ENCODE results near the gene TMEM185A.
"Not testable (repeated sequence)": the region's sequence is repeated elsewhere in the genome, so short reads cannot be mapped to it uniquely, and the experiment has no call there.

TMEM185A gene

GRCh38 chrX:149631234-149632165, at the start of gene TMEM185A:
Gene TMEM185A, minus strand, starts transcription at chrX:149631792. Its CDS starts 212 bp downstream, at chrX:149631580.
- peak; percentile 53 for DNase-seq

GRCh38 chrX:149681182-149681581, 49.6 kb upstream of the TMEM185A start:
- DNase-seq = no peak

- not testable (repeated sequence) for DNase-seq
Observed at GRCh38 chrX:149679164-149679678, 47.6 kb upstream of the TMEM185A start.

GRCh38 chrX:149675554-149675953, 44.0 kb upstream of the TMEM185A start:
- not testable (repeated sequence) for DNase-seq

- DNase-seq = not testable (repeated sequence)
Observed at GRCh38 chrX:149675088-149675487, 43.5 kb upstream of the TMEM185A start.

DNA sequence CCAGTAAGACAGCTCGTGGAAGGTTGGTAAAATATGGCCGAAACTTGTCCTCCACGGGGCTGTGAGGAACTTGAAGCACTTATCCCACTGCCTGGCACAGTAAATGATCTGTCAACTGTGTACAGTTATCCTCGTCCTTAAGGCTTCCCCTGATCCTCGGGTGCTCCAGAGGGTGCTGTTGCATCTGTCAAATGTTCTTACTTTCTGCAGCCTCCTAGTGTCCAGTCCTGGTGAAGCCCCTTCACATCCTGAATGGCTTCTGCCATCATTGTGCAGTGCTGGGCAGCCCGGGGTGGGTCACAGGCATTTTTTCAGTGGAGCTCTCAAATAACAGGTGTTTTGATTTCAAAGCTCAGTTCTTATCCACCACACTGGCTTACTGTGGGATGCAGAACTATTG, 29.0 kb upstream of the TMEM185A start:
- DNase-seq = not testable (repeated sequence)

- DNase-seq = not testable (repeated sequence)
Observed at GRCh38 chrX:149656260-149656884, 24.8 kb upstream of the TMEM185A start.

DNA sequence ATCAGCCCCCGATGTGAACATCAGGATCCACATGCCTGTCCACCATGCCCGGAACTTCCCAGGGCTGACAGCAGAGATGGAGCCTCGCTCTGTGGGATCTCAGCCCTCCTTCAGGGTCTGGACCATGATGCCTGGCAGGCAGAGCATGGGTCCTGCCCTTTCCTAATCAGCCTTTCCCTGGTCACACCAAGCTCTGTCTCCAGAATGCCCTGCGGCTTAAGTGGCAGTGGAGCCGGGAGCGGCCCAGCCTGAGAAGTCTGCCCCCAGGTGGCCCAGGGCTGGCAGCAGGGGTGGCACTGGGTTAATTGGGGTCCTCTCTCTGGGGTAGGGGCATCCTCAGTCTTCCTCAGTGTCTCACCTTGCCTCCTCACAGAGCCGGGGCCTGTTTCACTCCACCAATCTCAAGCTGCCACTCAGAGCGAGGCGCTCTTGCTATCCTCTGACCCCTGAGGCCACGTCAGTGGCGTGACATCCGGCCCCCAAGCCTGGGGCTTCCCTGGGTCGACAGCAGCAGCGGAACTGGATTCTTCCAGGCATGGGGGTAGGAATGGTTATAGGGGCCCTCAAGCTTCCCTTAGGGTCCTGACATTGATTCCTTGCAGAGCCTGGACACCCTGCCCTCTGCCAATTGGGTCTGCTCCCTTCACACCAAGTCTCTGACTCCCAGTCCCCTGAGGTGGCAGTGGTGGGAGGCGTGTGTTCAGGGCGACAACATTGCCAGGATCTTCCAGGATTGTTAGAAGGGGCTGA, 20.8 kb upstream of the TMEM185A start:
- no peak for DNase-seq

DNA sequence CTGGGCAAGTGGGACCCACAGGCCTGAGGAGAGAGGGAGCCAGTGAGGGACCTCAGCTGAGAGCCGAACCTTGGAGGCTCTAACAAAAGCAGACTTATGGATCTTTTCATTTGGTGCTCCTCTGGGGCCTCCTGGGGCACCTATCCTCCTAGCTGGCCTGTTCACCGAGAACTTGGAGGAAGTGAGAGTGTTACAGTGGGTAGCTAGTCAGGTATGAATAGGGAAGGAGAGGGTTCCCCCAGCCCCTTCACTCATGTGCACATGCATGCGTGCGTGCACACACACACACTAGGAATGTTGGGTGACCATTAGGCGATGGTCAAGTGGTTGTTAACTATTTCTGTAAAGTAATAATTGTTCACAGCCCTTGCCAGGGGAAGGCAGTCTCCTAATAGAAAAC, 18.6 kb upstream of the TMEM185A start:
- no peak for DNase-seq

- no peak for DNase-seq
Observed at GRCh38 chrX:149648932-149649331, 17.3 kb upstream of the TMEM185A start.

- DNase-seq = no peak
Observed at GRCh38 chrX:149647505-149647904, 15.9 kb upstream of the TMEM185A start.

GRCh38 chrX:149643496-149643895, 11.9 kb upstream of the TMEM185A start:
- DNase-seq = no peak

DNA sequence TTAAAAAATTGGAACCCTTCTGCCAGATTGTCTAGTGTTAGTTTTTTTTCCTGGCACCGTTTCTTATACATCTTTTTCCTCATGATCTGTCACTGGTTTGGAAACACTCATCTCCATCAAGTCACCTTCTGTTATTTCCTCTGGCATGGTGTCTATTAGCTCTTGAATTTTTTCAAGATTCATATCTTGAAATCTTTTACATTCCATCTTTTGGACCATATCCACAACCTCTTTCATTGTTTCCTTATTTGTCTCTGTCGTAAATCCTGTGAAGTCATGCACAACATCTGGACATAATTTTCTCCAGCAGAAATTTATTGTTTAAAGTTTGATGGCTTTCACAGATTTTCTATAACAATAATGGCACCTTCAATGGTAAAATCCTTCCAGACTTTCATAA, 10.2 kb upstream of the TMEM185A start:
- DNase-seq = peak; percentile 53

- no peak for DNase-seq
Observed at GRCh38 chrX:149641432-149641831, 9.8 kb upstream of the TMEM185A start.

DNA sequence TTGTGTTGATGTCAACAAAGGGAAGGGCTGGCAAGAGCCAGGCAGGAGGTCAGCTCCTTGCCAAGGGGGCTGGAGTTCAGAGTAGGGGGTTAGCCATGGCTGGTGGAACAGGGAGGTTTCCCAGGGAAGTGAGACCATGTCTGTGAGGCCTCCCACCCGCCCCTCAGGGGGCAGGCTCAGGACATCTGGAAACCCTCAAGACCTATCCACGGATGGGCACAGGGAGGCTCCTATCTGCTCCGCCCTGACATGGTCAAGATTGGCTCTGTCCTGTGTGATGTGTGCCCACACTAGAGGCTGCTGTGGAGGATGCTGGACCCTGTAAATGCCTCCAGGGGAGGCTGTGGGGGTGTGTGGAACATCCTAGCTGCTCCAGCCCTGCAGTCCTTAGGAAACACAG, 8.0 kb upstream of the TMEM185A start:
- DNase-seq = no peak

GRCh38 chrX:149638860-149639259, 7.3 kb upstream of the TMEM185A start:
- peak; percentile 44 for DNase-seq

- no peak for DNase-seq
Observed at GRCh38 chrX:149633511-149633910, 1.9 kb upstream of the TMEM185A start.

DNA sequence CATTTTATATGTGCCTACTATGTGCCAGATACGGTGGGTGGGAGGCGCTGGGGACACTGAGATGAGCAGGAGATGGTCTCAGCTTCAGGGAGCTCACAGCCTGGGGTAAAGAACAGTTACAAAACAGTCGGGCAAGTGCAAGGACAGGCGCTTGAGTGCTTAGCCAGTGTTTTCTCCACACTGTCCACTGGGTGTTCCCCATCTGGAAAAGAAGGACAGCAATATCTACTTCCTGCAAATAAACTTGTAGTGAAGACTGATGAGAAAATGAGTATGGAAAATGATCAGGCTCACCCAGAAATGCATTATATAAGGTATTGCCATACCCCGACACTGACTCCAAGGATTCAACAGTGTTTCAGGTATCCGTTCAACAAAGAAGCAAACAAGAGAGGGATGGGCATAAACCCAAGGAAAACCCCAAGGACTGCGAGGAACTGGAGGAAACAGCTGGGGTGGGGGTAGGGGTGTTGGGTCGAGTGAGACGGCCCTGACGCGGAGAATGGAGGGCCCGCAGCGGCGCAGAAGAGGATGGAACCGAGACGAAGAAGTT, 835 bp downstream of the TMEM185A start:
- peak; percentile 15 for DNase-seq

- DNase-seq = no peak
Observed at GRCh38 chrX:149629730-149630387, 1.7 kb downstream of the TMEM185A start.

DNA sequence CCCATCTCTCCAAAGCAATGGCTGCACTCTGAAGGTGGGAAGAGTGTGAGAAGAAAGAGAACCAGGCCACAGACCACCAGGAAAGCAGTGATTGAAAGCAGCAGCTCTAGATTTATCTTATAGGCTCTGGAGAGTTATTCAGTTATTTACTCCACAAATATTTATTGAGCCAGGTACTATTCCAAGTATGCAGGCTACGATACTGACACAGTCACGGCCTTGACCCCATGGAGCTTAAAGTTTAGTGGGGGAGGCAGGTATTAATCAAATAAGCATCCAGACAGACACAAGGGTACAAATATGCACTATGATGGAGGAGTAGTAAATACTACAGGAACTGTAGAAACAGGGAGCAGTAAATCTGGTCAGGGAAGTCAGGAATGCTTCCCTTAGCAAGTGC, 2.8 kb downstream of the TMEM185A start:
- DNase-seq = no peak

GRCh38 chrX:149628280-149628679, 3.3 kb downstream of the TMEM185A start:
- DNase-seq = no peak

GRCh38 chrX:149626829-149627228, 4.8 kb downstream of the TMEM185A start:
- DNase-seq = not testable (repeated sequence)
